WTC11 (cell line): ENCODE results near the gene KYNU.

ENCODE experiments used
- ESRRA ChIP-seq: sonication (generic); formaldehyde crosslinking; IDR thresholded peaks from 2 replicates; pipeline ENCODE4 v1.8.1; 2022; ENCODE audit warnings: mild to moderate bottlenecking, missing genetic modification reagents, borderline replicate concordance
- NFYB ChIP-seq: sonication (generic); formaldehyde crosslinking; conservative IDR thresholded peaks from 2 replicates; pipeline ENCODE4 v1.8.0; 2022; ENCODE audit warnings: low read depth, missing genetic modification reagents
- SMAD3 ChIP-seq: sonication (generic); formaldehyde crosslinking; IDR thresholded peaks from 2 replicates; pipeline ENCODE4 v1.8.0; 2022; ENCODE audit warnings: missing genetic modification reagents, mild to moderate bottlenecking, borderline replicate concordance
- USF2 ChIP-seq: sonication (generic); formaldehyde crosslinking; IDR thresholded peaks from 2 replicates; pipeline ENCODE4 v1.8.1; 2023; ENCODE audit warnings: mild to moderate bottlenecking, missing genetic modification reagents, moderate library complexity
- ZNF232 ChIP-seq: sonication (generic); formaldehyde crosslinking; IDR thresholded peaks from 2 replicates; pipeline ENCODE4 v1.8.0; 2022; ENCODE audit warnings: mild to moderate bottlenecking, missing genetic modification reagents
- ZNF263 ChIP-seq: sonication (generic); formaldehyde crosslinking; IDR thresholded peaks from 2 replicates; pipeline ENCODE4 v1.8.1; 2022; ENCODE audit warnings: low read depth, mild to moderate bottlenecking, moderate library complexity, missing genetic modification reagents
- TF ChIP-seq, protein P1 (sequence below): fragments of 200-600 bp; IDR thresholded peaks from 2 replicates; pipeline ENCODE4 v1.8.0; 2022; ENCODE audit warnings: antibody characterized with exemption

DNA sequence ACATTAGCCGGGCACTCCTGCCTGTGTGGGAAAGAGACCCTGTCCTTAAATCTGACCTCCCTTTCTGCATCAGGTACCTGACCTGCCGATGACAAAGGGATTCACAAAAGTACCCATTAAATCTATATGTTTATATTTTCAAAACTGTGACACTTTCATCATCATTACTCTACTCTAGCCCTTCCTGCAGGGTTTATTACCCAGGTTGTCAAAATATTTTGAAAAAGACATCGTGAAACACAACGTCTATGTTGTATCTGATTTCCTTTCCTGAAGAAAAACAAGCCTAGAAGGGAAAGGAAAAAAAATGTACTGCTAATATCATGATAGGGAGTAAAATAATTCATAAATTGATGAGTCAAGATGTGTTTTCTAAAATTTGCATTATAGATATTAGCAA is 15.2 kb upstream of the KYNU start:
- TF ChIP-seq SMAD3 (CRISPR knock-in tag) (no peak), ZNF263 (CRISPR knock-in tag) (no peak), NFYB (CRISPR knock-in tag) (no peak), ESRRA (CRISPR knock-in tag) (no peak), ZNF232 (CRISPR knock-in tag) (no peak), USF2 (no peak)
- TF ChIP-seq, protein P1, sequence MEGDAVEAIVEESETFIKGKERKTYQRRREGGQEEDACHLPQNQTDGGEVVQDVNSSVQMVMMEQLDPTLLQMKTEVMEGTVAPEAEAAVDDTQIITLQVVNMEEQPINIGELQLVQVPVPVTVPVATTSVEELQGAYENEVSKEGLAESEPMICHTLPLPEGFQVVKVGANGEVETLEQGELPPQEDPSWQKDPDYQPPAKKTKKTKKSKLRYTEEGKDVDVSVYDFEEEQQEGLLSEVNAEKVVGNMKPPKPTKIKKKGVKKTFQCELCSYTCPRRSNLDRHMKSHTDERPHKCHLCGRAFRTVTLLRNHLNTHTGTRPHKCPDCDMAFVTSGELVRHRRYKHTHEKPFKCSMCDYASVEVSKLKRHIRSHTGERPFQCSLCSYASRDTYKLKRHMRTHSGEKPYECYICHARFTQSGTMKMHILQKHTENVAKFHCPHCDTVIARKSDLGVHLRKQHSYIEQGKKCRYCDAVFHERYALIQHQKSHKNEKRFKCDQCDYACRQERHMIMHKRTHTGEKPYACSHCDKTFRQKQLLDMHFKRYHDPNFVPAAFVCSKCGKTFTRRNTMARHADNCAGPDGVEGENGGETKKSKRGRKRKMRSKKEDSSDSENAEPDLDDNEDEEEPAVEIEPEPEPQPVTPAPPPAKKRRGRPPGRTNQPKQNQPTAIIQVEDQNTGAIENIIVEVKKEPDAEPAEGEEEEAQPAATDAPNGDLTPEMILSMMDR: no peak
